Measurements from ENCODE around the gene CELF2.

CELF2 gene

DNA sequence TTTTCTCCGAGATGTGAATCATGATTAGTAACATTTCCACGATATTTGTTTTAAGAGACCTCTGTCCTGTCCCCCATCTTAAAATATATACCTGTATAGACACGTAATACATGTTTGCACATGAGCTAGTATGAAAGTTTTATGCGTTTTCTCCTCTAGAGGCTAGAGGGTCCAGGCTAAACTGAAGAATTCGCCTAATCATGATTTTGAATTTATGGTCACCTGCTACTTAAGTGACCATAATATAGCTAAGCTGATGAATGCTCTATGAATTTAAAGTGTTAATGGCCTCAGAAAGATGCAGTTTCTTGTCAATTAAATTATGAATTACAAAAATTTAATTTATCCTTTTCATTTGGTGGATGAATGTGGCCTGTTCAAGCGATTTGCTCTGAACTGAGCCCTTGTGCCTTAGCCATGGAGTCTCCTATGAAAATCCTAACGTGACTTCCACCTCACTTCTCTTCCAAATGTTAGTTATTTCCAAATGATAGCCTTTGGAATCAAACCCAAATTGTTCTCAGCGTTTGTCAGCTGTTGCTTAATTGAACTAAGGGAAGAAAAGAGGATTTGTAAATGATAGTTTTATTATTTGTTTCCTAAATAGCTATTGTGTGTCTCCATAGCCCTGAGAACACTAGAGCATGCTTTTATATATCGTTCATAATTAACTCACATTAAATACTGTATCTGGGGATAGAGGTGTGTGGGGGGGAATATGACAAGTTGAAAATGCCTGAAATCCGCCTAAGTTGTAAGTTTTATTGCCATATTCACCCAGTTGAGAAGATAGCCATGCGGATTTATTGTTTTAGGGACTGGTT is 2.3 kb downstream of the CELF2 start:
- no peaks in the 10 kb centered on the region for H3K9me3 ChIP-seq (ENCODE audit: control insufficient read depth in 5 of 5, low read length in 5 of 5)
- H3K36me3 ChIP-seq (ENCODE audit: control insufficient read depth in 5 of 5, insufficient read depth in 5 of 5, low read length in 5 of 5) = no peaks in the 10 kb centered on the region
- H3K27me3 ChIP-seq (ENCODE audit: control insufficient read depth in 5 of 5, insufficient read depth in 4 of 5, low read length in 5 of 5) = peaks cover 0 to 8% (median 0%) of the 10 kb centered on the region in 5 donors
- peak overlapping the region; percentile 59 for H3K27ac ChIP-seq (ENCODE audit: low read depth, low read length)
- H3K4me3 ChIP-seq (ENCODE audit: low read depth in 1 of 5, low read length in 5 of 5) = peak overlapping the region; percentile 66 to 78 (median 77)
- peaks cover 0 to 57% (median 34%) of the 10 kb centered on the region in 5 donors for H3K4me1 ChIP-seq (ENCODE audit: control insufficient read depth in 5 of 5, insufficient read depth in 5 of 5, low read length in 5 of 5)
- peak overlapping the region; percentile 6 to 79 (median 45) for H3K9ac ChIP-seq (ENCODE audit: low read length in 5 of 5)

DNA sequence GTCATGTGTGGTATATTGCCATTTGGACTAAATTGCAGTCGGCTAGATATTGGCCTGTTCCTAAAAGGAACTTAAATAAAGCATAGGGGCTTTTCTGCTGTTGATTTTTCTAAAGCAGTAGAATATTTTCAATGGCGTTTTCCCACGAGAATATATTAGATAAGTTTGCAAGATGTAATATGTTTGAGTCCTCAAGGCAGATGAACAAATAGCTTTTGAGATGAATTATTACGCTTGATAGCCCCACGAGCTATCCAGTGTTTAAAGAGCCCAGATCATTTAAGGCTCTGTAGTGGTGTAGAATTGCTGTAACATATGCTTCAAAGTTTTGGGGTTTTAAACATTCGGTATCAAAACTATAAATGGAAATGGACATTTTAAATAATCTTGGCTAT is 2.9 kb downstream of the CELF2 start:
- H3K9me3 ChIP-seq (ENCODE audit: control insufficient read depth in 5 of 5, low read length in 5 of 5) = no peaks in the 10 kb centered on the region
- H3K27ac ChIP-seq (ENCODE audit: low read depth, low read length) = peak overlapping the region; percentile 59
- H3K9ac ChIP-seq (ENCODE audit: low read length in 5 of 5) = peak overlapping the region in 4 of 5 donors; percentile 6 to 79 (median 31)
- H3K4me1 ChIP-seq (ENCODE audit: control insufficient read depth in 5 of 5, insufficient read depth in 5 of 5, low read length in 5 of 5) = peaks cover 0 to 57% (median 34%) of the 10 kb centered on the region in 5 donors
- H3K27me3 ChIP-seq (ENCODE audit: control insufficient read depth in 5 of 5, insufficient read depth in 4 of 5, low read length in 5 of 5) = peaks cover 0 to 8% (median 0%) of the 10 kb centered on the region in 5 donors
- peak overlapping the region; percentile 47 to 78 (median 66) for H3K4me3 ChIP-seq (ENCODE audit: low read depth in 1 of 5, low read length in 5 of 5)
- no peaks in the 10 kb centered on the region for H3K36me3 ChIP-seq (ENCODE audit: control insufficient read depth in 5 of 5, insufficient read depth in 5 of 5, low read length in 5 of 5)

DNA sequence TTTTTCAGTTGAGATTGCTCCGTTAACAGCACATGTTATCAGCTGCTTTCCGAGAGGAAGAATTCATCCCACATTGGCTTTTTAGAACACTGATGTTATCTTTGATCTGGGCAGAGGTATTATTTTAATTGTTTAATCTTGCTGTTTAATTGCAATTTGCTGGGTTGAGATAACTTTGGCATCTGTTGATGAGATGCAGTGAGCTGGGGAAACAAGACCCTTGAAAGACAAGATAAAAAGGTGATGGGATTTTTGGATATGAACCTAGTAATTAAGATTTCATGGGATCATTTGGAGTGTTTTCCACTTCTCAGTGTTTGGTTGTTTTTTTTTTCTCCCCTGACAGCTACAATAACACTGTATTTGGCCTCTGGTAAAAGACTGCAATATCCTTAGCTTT is 4.5 kb downstream of the CELF2 start:
- H3K9ac ChIP-seq (ENCODE audit: low read length in 5 of 5) = peak overlapping the region in 1 of 5 donors; percentile 32

DNA sequence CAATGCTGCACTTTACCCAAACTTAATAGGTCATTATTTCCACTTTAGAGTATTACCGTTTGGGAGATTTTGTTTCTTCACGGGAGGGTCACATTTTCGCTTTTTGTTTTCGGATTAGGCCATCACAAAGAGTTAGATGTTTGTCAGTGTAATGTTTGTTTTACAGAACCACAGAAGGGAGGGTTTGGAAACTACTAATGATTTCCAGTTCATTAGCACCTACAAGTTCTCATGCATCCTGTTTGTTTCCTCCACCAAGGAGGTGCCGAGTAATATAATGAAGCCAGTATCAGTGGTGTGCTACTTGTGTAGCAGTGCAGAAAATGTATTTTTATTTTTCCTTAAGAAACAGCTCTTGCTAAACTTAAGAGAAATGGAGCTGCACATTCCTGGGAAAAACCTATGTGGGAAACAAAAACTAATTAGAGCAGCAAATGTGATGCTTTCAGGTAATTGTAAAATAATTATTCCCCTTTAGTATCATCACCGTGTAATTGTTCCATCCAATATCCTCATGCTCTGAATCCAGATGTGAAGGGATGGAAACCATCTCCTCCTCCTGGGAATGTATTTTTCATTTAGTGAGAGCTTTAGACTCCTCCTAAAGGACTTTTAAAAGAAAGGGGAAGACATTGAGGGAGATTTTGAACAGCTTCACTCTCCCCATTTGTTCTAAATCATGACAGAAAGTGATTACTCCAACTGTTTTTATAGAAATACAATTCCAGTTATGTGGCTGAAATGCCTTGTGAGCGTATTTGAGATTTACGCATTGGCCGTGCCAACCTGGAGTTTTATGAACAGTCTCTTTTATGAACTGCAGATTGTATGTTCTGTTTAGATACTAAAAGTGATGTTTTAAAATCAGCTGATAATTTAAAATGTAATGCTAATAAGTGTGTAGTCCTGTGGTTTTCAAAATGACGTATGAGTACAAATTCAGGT is 5.6 kb downstream of the CELF2 start:
- Histone ChIP-seq H3K27ac (ENCODE audit: low read depth, low read length) (peak overlapping the region; percentile 59), H3K9ac (ENCODE audit: low read length in 5 of 5) (no peak overlapping the region), H3K4me1 (ENCODE audit: control insufficient read depth in 5 of 5, insufficient read depth in 5 of 5, low read length in 5 of 5) (peaks cover 0 to 44% (median 16%) of the 10 kb centered on the region in 5 donors), H3K36me3 (ENCODE audit: control insufficient read depth in 5 of 5, insufficient read depth in 5 of 5, low read length in 5 of 5) (no peaks in the 10 kb centered on the region), H3K4me3 (ENCODE audit: low read depth in 1 of 5, low read length in 5 of 5) (no peak overlapping the region), H3K27me3 (ENCODE audit: control insufficient read depth in 5 of 5, insufficient read depth in 4 of 5, low read length in 5 of 5) (peaks cover 0 to 8% (median 0%) of the 10 kb centered on the region in 5 donors), H3K9me3 (ENCODE audit: control insufficient read depth in 5 of 5, low read length in 5 of 5) (no peaks in the 10 kb centered on the region)

More for the DNA sequence above, 4.5 kb downstream of the CELF2 start:
- Histone ChIP-seq H3K27ac (ENCODE audit: low read depth, low read length) (peak overlapping the region; percentile 59), H3K4me3 (ENCODE audit: low read depth in 1 of 5, low read length in 5 of 5) (no peak overlapping the region), H3K36me3 (ENCODE audit: control insufficient read depth in 5 of 5, insufficient read depth in 5 of 5, low read length in 5 of 5) (no peaks in the 10 kb centered on the region), H3K27me3 (ENCODE audit: control insufficient read depth in 5 of 5, insufficient read depth in 4 of 5, low read length in 5 of 5) (peaks cover 0 to 8% (median 0%) of the 10 kb centered on the region in 5 donors), H3K9me3 (ENCODE audit: control insufficient read depth in 5 of 5, low read length in 5 of 5) (no peaks in the 10 kb centered on the region), H3K4me1 (ENCODE audit: control insufficient read depth in 5 of 5, insufficient read depth in 5 of 5, low read length in 5 of 5) (peaks cover 0 to 44% (median 21%) of the 10 kb centered on the region in 5 donors)

DNA sequence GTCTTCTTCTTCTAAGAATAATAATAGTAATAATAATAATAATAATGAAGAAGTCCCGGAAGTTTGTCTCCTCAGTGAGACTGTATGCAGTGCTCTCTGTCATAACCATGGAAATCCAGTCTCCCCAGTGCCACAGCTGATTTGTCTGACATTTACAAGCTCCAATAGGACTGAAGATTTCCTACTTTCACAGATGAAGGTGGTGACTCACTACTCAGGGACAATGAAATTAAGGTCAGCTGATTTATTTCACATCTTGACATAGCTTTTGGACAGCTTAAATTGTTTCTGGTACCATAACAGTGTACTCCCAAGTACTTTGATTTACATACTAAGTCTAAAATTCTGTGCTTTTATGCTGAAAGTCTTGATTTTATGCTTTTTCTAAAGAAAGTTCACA is 6.9 kb downstream of the CELF2 start:
- H3K36me3 ChIP-seq (ENCODE audit: control insufficient read depth in 5 of 5, insufficient read depth in 5 of 5, low read length in 5 of 5) = no peaks in the 10 kb centered on the region
- H3K27ac ChIP-seq (ENCODE audit: low read depth, low read length) = no peak overlapping the region

DNA sequence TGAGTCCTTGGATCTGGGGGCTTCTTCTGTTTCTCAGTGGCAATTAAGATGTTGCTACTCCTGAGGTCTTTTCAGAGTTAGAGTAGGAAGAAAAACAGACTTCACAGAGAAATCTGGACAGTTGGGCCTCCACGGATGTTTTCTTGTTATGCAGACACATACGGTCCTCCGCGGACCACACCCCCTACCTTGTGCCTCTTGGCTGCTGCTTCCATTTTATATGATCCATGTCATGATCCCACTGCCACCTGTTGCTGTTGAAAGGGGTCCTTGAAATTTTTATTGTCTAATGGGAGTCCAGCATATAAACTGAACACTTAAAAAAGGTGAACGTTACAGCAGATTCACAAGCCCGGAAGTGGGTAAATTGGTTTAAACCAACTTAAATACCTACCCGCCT is 8.3 kb downstream of the CELF2 start:
- H3K27ac ChIP-seq (ENCODE audit: low read depth, low read length) = peak overlapping the region; percentile 7
- no peak overlapping the region for H3K4me3 ChIP-seq (ENCODE audit: low read depth in 1 of 5, low read length in 5 of 5)
- H3K4me1 ChIP-seq (ENCODE audit: control insufficient read depth in 5 of 5, insufficient read depth in 5 of 5, low read length in 5 of 5) = peaks cover 0 to 37% (median 8%) of the 10 kb centered on the region in 5 donors
- no peaks in the 10 kb centered on the region for H3K36me3 ChIP-seq (ENCODE audit: control insufficient read depth in 5 of 5, insufficient read depth in 5 of 5, low read length in 5 of 5)
- no peaks in the 10 kb centered on the region for H3K27me3 ChIP-seq (ENCODE audit: control insufficient read depth in 5 of 5, insufficient read depth in 4 of 5, low read length in 5 of 5)
- H3K9ac ChIP-seq (ENCODE audit: low read length in 5 of 5) = no peak overlapping the region
- H3K9me3 ChIP-seq (ENCODE audit: control insufficient read depth in 5 of 5, low read length in 5 of 5) = no peaks in the 10 kb centered on the region

More for the DNA sequence above, 6.9 kb downstream of the CELF2 start:
- H3K27me3 ChIP-seq (ENCODE audit: control insufficient read depth in 5 of 5, insufficient read depth in 4 of 5, low read length in 5 of 5) = no peaks in the 10 kb centered on the region
- peaks cover 0 to 50% (median 16%) of the 10 kb centered on the region in 5 donors for H3K4me1 ChIP-seq (ENCODE audit: control insufficient read depth in 5 of 5, insufficient read depth in 5 of 5, low read length in 5 of 5)
- H3K4me3 ChIP-seq (ENCODE audit: low read depth in 1 of 5, low read length in 5 of 5) = no peak overlapping the region
- no peak overlapping the region for H3K9ac ChIP-seq (ENCODE audit: low read length in 5 of 5)
- no peaks in the 10 kb centered on the region for H3K9me3 ChIP-seq (ENCODE audit: control insufficient read depth in 5 of 5, low read length in 5 of 5)

DNA sequence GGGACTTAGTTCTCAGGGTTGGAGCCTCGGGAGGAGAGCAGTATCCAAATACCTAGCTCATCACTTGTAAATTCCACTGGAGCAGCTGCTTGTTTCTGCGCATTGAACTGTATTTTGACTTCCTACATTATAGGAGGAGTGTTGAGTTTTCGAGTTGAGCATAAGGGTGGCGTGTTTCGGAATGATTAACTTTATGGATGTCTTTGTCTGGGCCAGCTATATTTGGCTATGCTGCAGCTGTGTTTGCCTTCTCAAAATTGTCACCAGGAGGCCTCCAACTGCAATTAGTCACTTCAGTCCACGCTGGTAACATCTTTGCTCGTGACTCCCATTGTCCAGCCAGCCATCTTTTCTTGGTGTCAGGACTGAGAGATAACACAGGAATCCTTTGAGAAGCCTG is 9.1 kb downstream of the CELF2 start:
- Histone ChIP-seq H3K4me3 (ENCODE audit: low read depth in 1 of 5, low read length in 5 of 5) (no peak overlapping the region), H3K27ac (ENCODE audit: low read depth, low read length) (no peak overlapping the region), H3K9me3 (ENCODE audit: control insufficient read depth in 5 of 5, low read length in 5 of 5) (no peaks in the 10 kb centered on the region), H3K27me3 (ENCODE audit: control insufficient read depth in 5 of 5, insufficient read depth in 4 of 5, low read length in 5 of 5) (no peaks in the 10 kb centered on the region), H3K4me1 (ENCODE audit: control insufficient read depth in 5 of 5, insufficient read depth in 5 of 5, low read length in 5 of 5) (peaks cover 0 to 29% (median 5%) of the 10 kb centered on the region in 5 donors), H3K36me3 (ENCODE audit: control insufficient read depth in 5 of 5, insufficient read depth in 5 of 5, low read length in 5 of 5) (no peaks in the 10 kb centered on the region), H3K9ac (ENCODE audit: low read length in 5 of 5) (no peak overlapping the region)

DNA sequence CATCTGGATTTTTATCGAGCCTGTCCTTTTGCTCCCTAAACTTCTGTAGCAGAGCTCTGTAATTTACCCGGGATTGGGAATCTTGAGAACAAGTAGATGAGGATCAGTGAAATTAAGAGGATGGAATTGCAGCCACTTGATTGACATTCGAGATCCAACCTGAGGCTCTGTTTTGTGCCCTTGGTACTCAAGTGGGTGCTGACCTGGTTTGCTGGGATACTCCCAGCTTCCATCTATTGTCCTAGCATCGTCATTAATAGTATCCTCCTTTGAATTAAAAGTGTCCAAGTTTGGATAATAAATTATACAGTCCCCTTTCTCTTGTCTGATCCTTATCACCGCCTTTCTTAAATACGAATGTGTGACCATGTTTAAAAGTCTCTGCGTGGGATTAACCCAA is 17.1 kb downstream of the CELF2 start:
- Histone ChIP-seq H3K36me3 (ENCODE audit: control insufficient read depth in 5 of 5, insufficient read depth in 5 of 5, low read length in 5 of 5) (no peaks in the 10 kb centered on the region), H3K27ac (ENCODE audit: low read depth, low read length) (peak overlapping the region; percentile 15), H3K4me3 (ENCODE audit: low read depth in 1 of 5, low read length in 5 of 5) (no peak overlapping the region), H3K4me1 (ENCODE audit: control insufficient read depth in 5 of 5, insufficient read depth in 5 of 5, low read length in 5 of 5) (peaks cover 0 to 39% (median 24%) of the 10 kb centered on the region in 5 donors), H3K27me3 (ENCODE audit: control insufficient read depth in 5 of 5, insufficient read depth in 4 of 5, low read length in 5 of 5) (no peaks in the 10 kb centered on the region), H3K9me3 (ENCODE audit: control insufficient read depth in 5 of 5, low read length in 5 of 5) (no peaks in the 10 kb centered on the region), H3K9ac (ENCODE audit: low read length in 5 of 5) (no peak overlapping the region)

DNA sequence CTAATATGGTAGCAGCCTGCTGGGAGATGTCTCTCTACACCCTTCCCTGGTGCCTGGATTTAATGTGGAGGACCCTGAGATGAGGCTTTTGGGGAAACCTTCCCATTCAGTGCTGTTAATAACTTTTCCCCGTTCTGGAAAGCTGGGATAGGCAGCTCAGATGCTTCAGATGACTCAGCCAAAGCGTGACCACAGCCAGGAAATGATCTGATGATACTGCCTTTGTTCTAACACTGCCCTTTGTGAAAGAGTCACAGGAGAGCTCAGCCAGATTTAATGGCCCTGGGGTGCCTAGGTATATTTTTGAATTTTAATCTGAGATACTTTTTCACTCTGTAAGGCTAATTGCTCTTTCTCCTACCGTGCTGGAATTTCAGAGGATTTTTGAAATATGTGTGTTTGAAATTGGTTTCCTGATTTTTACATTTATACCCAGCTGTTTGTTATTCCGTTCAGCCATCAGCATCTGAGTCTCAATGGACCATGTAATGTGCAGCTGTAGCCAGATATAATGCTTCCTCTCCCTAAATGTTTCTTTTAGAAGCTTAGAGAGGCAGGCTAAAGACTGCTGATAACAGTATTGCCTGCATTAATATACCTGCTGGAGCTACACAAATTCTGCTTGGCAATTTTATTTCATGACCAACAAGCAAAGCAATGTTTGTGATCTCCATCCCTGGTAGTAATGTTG is 17.8 kb downstream of the CELF2 start:
- no peaks in the 10 kb centered on the region for H3K27me3 ChIP-seq (ENCODE audit: control insufficient read depth in 5 of 5, insufficient read depth in 4 of 5, low read length in 5 of 5)
- peaks cover 0 to 39% (median 24%) of the 10 kb centered on the region in 5 donors for H3K4me1 ChIP-seq (ENCODE audit: control insufficient read depth in 5 of 5, insufficient read depth in 5 of 5, low read length in 5 of 5)
- H3K36me3 ChIP-seq (ENCODE audit: control insufficient read depth in 5 of 5, insufficient read depth in 5 of 5, low read length in 5 of 5) = no peaks in the 10 kb centered on the region
- H3K9ac ChIP-seq (ENCODE audit: low read length in 5 of 5) = no peak overlapping the region
- no peak overlapping the region for H3K4me3 ChIP-seq (ENCODE audit: low read depth in 1 of 5, low read length in 5 of 5)
- no peak overlapping the region for H3K27ac ChIP-seq (ENCODE audit: low read depth, low read length)
- no peaks in the 10 kb centered on the region for H3K9me3 ChIP-seq (ENCODE audit: control insufficient read depth in 5 of 5, low read length in 5 of 5)

All from subcutaneous abdominal adipose tissue (tissue), 5 donors.